Prostate gland (tissue), 2 donors: ENCODE results near the gene RNF41.
"Not testable (repeated sequence)": the region's sequence is repeated elsewhere in the genome, so short reads cannot be mapped to it uniquely, and the experiment has no call there.

ENCODE experiments used
- CTCF ChIP-seq, 4 experiments: fragments of 200-600 bp in 2 of 4; fragments of 450-650 bp in 2 of 4; sonication (generic) in 2 of 4; IDR thresholded peaks; 1 replicate in 3 of 4; 2 replicates in 1 of 4; pipeline ENCODE4 v1.5.1; 2016 to 2019; ENCODE audit warnings: antibody characterized with exemption in 4 of 4, mild to moderate bottlenecking in 2 of 4, moderate library complexity in 2 of 4
- POLR2A ChIP-seq: fragments of 450-650 bp; IDR thresholded peaks from one replicate; pipeline ENCODE4 v1.6.1; 2016; ENCODE audit warnings: antibody characterized with exemption, mild to moderate bottlenecking
- POLR2AphosphoS5 ChIP-seq: sonication (generic); formaldehyde crosslinking; IDR thresholded peaks from one replicate; pipeline ENCODE4 v1.6.1; 2017; ENCODE audit warnings: antibody characterized with exemption

- TF ChIP-seq CTCF (IDR thresholded peaks at IDR 0.05); POLR2AphosphoS5; POLR2A: not testable (repeated sequence)
Observed at GRCh38 chr12:56196818-56197550, 24.7 kb downstream of the RNF41 start.
